Neural progenitor cell (in vitro differentiated cells): ENCODE data around the gene TNXB. TPM values are rescaled to one million over a fixed set of nuclear protein-coding genes. Genes with fewer than 3 reads are reported as not detected.

ENCODE experiments used
- DNase-seq: peaks from one replicate; pipeline ENCODE4 v3.0.0-alpha.2; 2016; ENCODE audit warnings: low spot score
- H2AFZ ChIP-seq: fragments of 200-600 bp; sonication (generic); replicated peaks from 2 replicates; pipeline ENCODE4 v1.6.1; 2016; ENCODE audit warnings: antibody characterized with exemption
- H3F3A ChIP-seq: fragments of 200-600 bp; sonication (generic); 2 replicates; pipeline ENCODE4 v1.6.1; 2016; ENCODE audit warnings: antibody characterized with exemption, low read depth
- H3K27ac ChIP-seq: fragments of 200-600 bp; sonication (generic); 2 replicates; pipeline ENCODE4 v1.5.1; 2016; ENCODE audit warnings: mild to moderate bottlenecking
- H3K27me3 ChIP-seq: fragments of 200-600 bp; sonication (generic); 2 replicates; pipeline ENCODE4 v1.6.1; 2016; ENCODE audit warnings: mild to moderate bottlenecking, moderate library complexity
- H3K36me3 ChIP-seq: fragments of 200-600 bp; sonication (generic); 2 replicates; pipeline ENCODE4 v1.5.1; 2016
- H3K4me1 ChIP-seq: fragments of 200-600 bp; sonication (generic); 2 replicates; pipeline ENCODE4 v1.6.1; 2016; ENCODE audit warnings: mixed run types
- H3K4me2 ChIP-seq: fragments of 200-600 bp; sonication (generic); 2 replicates; pipeline ENCODE4 v1.6.1; 2016
- H3K4me3 ChIP-seq: fragments of 200-600 bp; sonication (generic); 2 replicates; pipeline ENCODE4 v1.5.1; 2016
- H3K79me2 ChIP-seq: fragments of 200-600 bp; sonication (generic); 2 replicates; pipeline ENCODE4 v1.6.1; 2016; ENCODE audit warnings: low read depth
- H3K9ac ChIP-seq: fragments of 200-600 bp; sonication (generic); 2 replicates; pipeline ENCODE4 v1.6.1; 2016
- H3K9me3 ChIP-seq: fragments of 200-600 bp; sonication (generic); 2 replicates; pipeline ENCODE4 v1.5.1; 2016; ENCODE audit warnings: low read depth
- H4K20me1 ChIP-seq: fragments of 200-600 bp; sonication (generic); 2 replicates; pipeline ENCODE4 v1.6.1; 2016; ENCODE audit warnings: low read depth
- H3K27ac Mint-ChIP-seq: 3 replicates; pipeline ENCODE4 v1.8.0; 2021; ENCODE audit warnings: mixed read lengths
- H3K27me3 Mint-ChIP-seq: 2 replicates; pipeline ENCODE4 v1.8.0; 2022; ENCODE audit warnings: low read depth, mild to moderate bottlenecking, inconsistent platforms, moderate library complexity, mixed read lengths; ENCODE audit not compliant: insufficient read depth
- H3K36me3 Mint-ChIP-seq: 3 replicates; pipeline ENCODE4 v1.8.0; 2021; ENCODE audit warnings: mixed read lengths
- H3K4me1 Mint-ChIP-seq: 3 replicates; pipeline ENCODE4 v1.8.0; 2021; ENCODE audit warnings: mixed read lengths
- H3K4me3 Mint-ChIP-seq: 3 replicates; pipeline ENCODE4 v1.8.0; 2021; ENCODE audit warnings: mild to moderate bottlenecking, moderate library complexity, mixed read lengths
- H3K9me3 Mint-ChIP-seq: 3 replicates; pipeline ENCODE4 v1.8.0; 2020; ENCODE audit warnings: mixed read lengths
- CTCF ChIP-seq: fragments of 200-600 bp; sonication (generic); IDR thresholded peaks from 2 replicates; pipeline ENCODE4 v1.5.1; 2017; ENCODE audit warnings: antibody characterized with exemption, mild to moderate bottlenecking
- EZH2 ChIP-seq: fragments of 200-600 bp; sonication (generic); IDR thresholded peaks from 2 replicates; pipeline ENCODE4 v1.6.1; 2017; ENCODE audit warnings: antibody characterized with exemption, mild to moderate bottlenecking, moderate library complexity
- EZH2phosphoT487 ChIP-seq: fragments of 200-600 bp; sonication (generic); IDR thresholded peaks from 2 replicates; pipeline ENCODE4 v1.6.1; 2017; ENCODE audit warnings: antibody characterized with exemption
- total RNA-seq: library from RNA; depleted of rRNA; stranded (reverse); fragments of >200 nt; gene quantifications from 2 replicates; pipeline ENCODE4 v1.2.3, GENCODE V29; 2015; ENCODE audit warnings: low replicate concordance

TNXB gene
- total RNA-seq, 1 donor from 2014 or later: 0.71 TPM

GRCh38 chr6:32070814-32071543, 38.2 kb downstream of the TNXB start:
- H3K4me3 Mint-ChIP-seq: peak overlapping the region; percentile 15
- Histone ChIP-seq H3K9me3 (no peaks in the 10 kb centered on the region), H3K4me1 (peaks cover 23% of the 10 kb centered on the region), H3K79me2 (no peaks in the 10 kb centered on the region), H3K36me3 (no peaks in the 10 kb centered on the region), H3F3A (peaks cover 8% of the 10 kb centered on the region), H3K27ac (no peak overlapping the region), H3K4me3 (no peak overlapping the region), H4K20me1 (no peaks in the 10 kb centered on the region), H3K9ac (no peak overlapping the region), H3K4me2 (no peak overlapping the region), H2AFZ (no peak overlapping the region), H3K27me3 (no peaks in the 10 kb centered on the region)
- H3K27ac Mint-ChIP-seq: peak overlapping the region; percentile 80
- H3K4me1 Mint-ChIP-seq: peaks cover 45% of the 10 kb centered on the region
- TF ChIP-seq CTCF: no peak
- TF ChIP-seq EZH2phosphoT487: no peak
- no peak for TF ChIP-seq EZH2
- no peak for DNase-seq
- peaks cover 8% of the 10 kb centered on the region for H3K27me3 Mint-ChIP-seq
- no peaks in the 10 kb centered on the region for H3K36me3 Mint-ChIP-seq
- no peaks in the 10 kb centered on the region for H3K9me3 Mint-ChIP-seq

GRCh38 chr6:32069878-32070515, 39.1 kb downstream of the TNXB start:
- Mint-ChIP-seq H3K4me1 (peaks cover 36% of the 10 kb centered on the region), H3K27ac (peak overlapping the region; percentile 63), H3K27me3 (peaks cover 8% of the 10 kb centered on the region), H3K4me3 (no peak overlapping the region), H3K9me3 (no peaks in the 10 kb centered on the region), H3K36me3 (no peaks in the 10 kb centered on the region)
- Histone ChIP-seq H3K79me2 (no peaks in the 10 kb centered on the region), H4K20me1 (no peaks in the 10 kb centered on the region), H3F3A (peaks cover 8% of the 10 kb centered on the region), H2AFZ (no peak overlapping the region), H3K9ac (no peak overlapping the region), H3K4me3 (no peak overlapping the region), H3K9me3 (no peaks in the 10 kb centered on the region), H3K36me3 (no peaks in the 10 kb centered on the region), H3K27ac (no peak overlapping the region), H3K4me2 (no peak overlapping the region), H3K27me3 (no peaks in the 10 kb centered on the region), H3K4me1 (peaks cover 23% of the 10 kb centered on the region)
- no peak for DNase-seq
- TF ChIP-seq CTCF: no peak
- TF ChIP-seq EZH2: no peak
- no peak for TF ChIP-seq EZH2phosphoT487

- TF ChIP-seq CTCF (no peak), EZH2phosphoT487 (no peak), EZH2 (no peak)
- Histone ChIP-seq H4K20me1 (no peaks in the 10 kb centered on the region), H3K4me2 (no peak overlapping the region), H3K27ac (no peak overlapping the region), H3K4me3 (no peak overlapping the region), H3F3A (peaks cover 8% of the 10 kb centered on the region), H2AFZ (no peak overlapping the region), H3K79me2 (no peaks in the 10 kb centered on the region), H3K4me1 (peaks cover 23% of the 10 kb centered on the region), H3K36me3 (no peaks in the 10 kb centered on the region), H3K9me3 (no peaks in the 10 kb centered on the region), H3K9ac (no peak overlapping the region), H3K27me3 (no peaks in the 10 kb centered on the region)
- Mint-ChIP-seq H3K36me3 (no peaks in the 10 kb centered on the region), H3K27ac (peak overlapping the region; percentile 64), H3K9me3 (no peaks in the 10 kb centered on the region), H3K4me3 (no peak overlapping the region), H3K27me3 (peaks cover 8% of the 10 kb centered on the region), H3K4me1 (peaks cover 33% of the 10 kb centered on the region)
- no peak for DNase-seq
These were observed 39.7 kb downstream of the TNXB start for GRCh38 chr6:32069460-32069859.
